Adipocyte (in vitro differentiated cells): Measurements from ENCODE around the gene TMEM132C.
A peak's percentile ranks its signal among the peaks of the same experiment; 100 is the strongest.
"Not testable (repeated sequence)": the region's sequence is repeated elsewhere in the genome, so short reads cannot be mapped to it uniquely, and the experiment has no call there.

Experiments
- DNase-seq: peaks from one replicate; pipeline ENCODE4 v3.0.0-alpha.2; 2015; ENCODE audit warnings: low read depth
- H3K27me3 ChIP-seq: replicated peaks from 2 replicates; pipeline ENCODE4 v1.7.0; 2013; ENCODE audit warnings: mild to moderate bottlenecking, low read length, moderate library complexity; ENCODE audit not compliant: control insufficient read depth, insufficient read depth
- H3K36me3 ChIP-seq: 2 replicates; pipeline ENCODE4 v1.7.0; 2013; ENCODE audit warnings: low read length, mild to moderate bottlenecking, moderate library complexity; ENCODE audit not compliant: control insufficient read depth, insufficient read depth, severe bottlenecking
- H3K4me1 ChIP-seq: 2 replicates; pipeline ENCODE4 v1.7.0; 2013; ENCODE audit warnings: mild to moderate bottlenecking, low read length, moderate library complexity; ENCODE audit not compliant: control insufficient read depth, insufficient read depth
- H3K4me3 ChIP-seq: 2 replicates; pipeline ENCODE4 v1.7.0; 2013; ENCODE audit warnings: mild to moderate bottlenecking, low read length, moderate library complexity
- H3K9ac ChIP-seq: 2 replicates; pipeline ENCODE4 v1.7.0; 2013; ENCODE audit warnings: mild to moderate bottlenecking, low read length, moderate library complexity
- H3K9me3 ChIP-seq: 2 replicates; pipeline ENCODE4 v1.7.0; 2013; ENCODE audit warnings: mild to moderate bottlenecking, low read length, moderate library complexity; ENCODE audit not compliant: control insufficient read depth

Gene TMEM132C

GRCh38 chr12:128600886-128601285 lies 333.9 kb downstream of the TMEM132C start:
- Histone ChIP-seq H3K4me3 (no peak overlapping the region), H3K4me1 (no peaks in the 10 kb centered on the region), H3K36me3 (no peaks in the 10 kb centered on the region), H3K9me3 (no peaks in the 10 kb centered on the region), H3K27me3 (no peaks in the 10 kb centered on the region), H3K9ac (no peak overlapping the region)
- DNase-seq = no peak

- Histone ChIP-seq H3K4me3 (no peak overlapping the region), H3K9me3 (no peaks in the 10 kb centered on the region), H3K4me1 (no peaks in the 10 kb centered on the region), H3K9ac (no peak overlapping the region), H3K27me3 (no peaks in the 10 kb centered on the region), H3K36me3 (no peaks in the 10 kb centered on the region)
- DNase-seq = no peak
Measured at GRCh38 chr12:128603573-128604115, 336.7 kb downstream of the TMEM132C start.

DNA sequence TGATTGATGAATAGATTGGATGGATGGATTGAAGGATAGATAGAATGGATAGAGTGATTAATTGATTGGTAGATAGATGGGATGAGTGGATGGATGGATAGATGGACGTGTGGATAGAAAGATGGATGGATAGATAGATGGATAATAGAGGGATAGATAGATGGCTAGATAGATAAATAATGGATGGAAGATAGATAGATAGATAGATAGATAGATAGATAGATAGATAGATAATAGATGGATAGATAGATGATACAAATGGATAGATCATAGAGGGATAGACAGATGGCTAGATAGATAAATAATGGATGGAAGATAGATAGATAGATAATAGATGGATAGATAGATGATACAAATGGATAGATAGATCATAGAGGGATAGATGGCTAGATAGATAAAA lies 337.2 kb downstream of the TMEM132C start:
- H3K9ac ChIP-seq, H3K4me1 ChIP-seq, H3K4me3 ChIP-seq, DNase-seq, H3K36me3 ChIP-seq, H3K27me3 ChIP-seq, H3K9me3 ChIP-seq: not testable (repeated sequence)

GRCh38 chr12:128606051-128606450 lies 339.1 kb downstream of the TMEM132C start:
- no peaks in the 10 kb centered on the region for H3K27me3 ChIP-seq
- H3K4me3 ChIP-seq = no peak overlapping the region
- H3K9me3 ChIP-seq = no peaks in the 10 kb centered on the region
- DNase-seq = no peak
- no peak overlapping the region for H3K9ac ChIP-seq
- H3K4me1 ChIP-seq = no peaks in the 10 kb centered on the region
- H3K36me3 ChIP-seq = no peaks in the 10 kb centered on the region

GRCh38 chr12:128606538-128606937 lies 339.6 kb downstream of the TMEM132C start:
- H3K4me3 ChIP-seq = no peak overlapping the region
- no peaks in the 10 kb centered on the region for H3K4me1 ChIP-seq
- no peaks in the 10 kb centered on the region for H3K9me3 ChIP-seq
- no peaks in the 10 kb centered on the region for H3K36me3 ChIP-seq
- H3K27me3 ChIP-seq = no peaks in the 10 kb centered on the region
- H3K9ac ChIP-seq = no peak overlapping the region
- no peak for DNase-seq

DNA sequence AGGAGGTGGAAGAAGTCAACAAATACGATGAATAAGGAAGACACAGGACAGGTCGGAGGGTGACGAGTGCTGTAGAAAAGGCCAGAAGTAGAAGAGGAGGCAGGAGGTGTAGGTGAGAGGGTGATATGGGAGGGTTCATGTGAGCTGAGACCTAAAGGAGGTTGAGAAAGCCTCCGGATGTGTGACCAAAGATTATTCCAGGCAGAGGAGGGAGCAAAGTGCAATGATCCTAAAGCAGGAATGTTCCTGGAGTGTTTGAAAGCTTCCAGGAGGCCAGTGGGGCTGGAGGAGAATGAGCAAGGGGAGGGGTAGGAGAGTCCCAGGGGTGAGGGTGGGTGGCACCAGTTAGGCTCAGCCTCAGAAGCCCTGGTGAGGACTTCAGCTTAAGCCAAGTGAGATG lies 340.0 kb downstream of the TMEM132C start:
- Histone ChIP-seq H3K27me3 (no peaks in the 10 kb centered on the region), H3K9me3 (no peaks in the 10 kb centered on the region), H3K9ac (no peak overlapping the region), H3K4me3 (no peak overlapping the region), H3K36me3 (no peaks in the 10 kb centered on the region), H3K4me1 (peaks cover 2% of the 10 kb centered on the region)
- DNase-seq = no peak

DNA sequence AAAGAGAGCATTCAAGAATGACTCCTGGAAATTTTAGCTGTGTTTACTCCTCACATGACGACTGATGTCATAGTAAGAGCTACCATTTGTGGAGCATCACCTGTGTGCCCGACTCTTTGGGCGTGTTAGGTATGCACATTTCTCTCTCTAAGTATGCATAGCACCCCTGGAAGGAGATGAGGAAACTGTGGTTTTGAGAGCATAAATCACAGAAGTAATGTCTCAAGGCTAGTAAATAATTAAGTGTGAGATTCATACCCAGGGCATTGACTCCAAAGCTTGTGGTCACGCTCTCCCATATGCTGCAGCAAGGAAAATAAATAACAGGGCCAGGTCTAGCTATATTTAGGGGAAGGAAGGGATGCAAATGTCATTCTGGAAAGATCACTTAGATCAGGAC lies 340.7 kb downstream of the TMEM132C start:
- H3K36me3 ChIP-seq = no peaks in the 10 kb centered on the region
- no peak overlapping the region for H3K4me3 ChIP-seq
- no peak overlapping the region for H3K9ac ChIP-seq
- no peaks in the 10 kb centered on the region for H3K9me3 ChIP-seq
- no peak for DNase-seq
- no peaks in the 10 kb centered on the region for H3K27me3 ChIP-seq
- H3K4me1 ChIP-seq = peaks cover 7% of the 10 kb centered on the region

GRCh38 chr12:128609861-128610260 lies 342.9 kb downstream of the TMEM132C start:
- H3K36me3 ChIP-seq = no peaks in the 10 kb centered on the region
- no peak for DNase-seq
- H3K9me3 ChIP-seq = no peaks in the 10 kb centered on the region
- H3K4me3 ChIP-seq = no peak overlapping the region
- H3K27me3 ChIP-seq = no peaks in the 10 kb centered on the region
- no peak overlapping the region for H3K9ac ChIP-seq
- peaks cover 7% of the 10 kb centered on the region for H3K4me1 ChIP-seq

DNA sequence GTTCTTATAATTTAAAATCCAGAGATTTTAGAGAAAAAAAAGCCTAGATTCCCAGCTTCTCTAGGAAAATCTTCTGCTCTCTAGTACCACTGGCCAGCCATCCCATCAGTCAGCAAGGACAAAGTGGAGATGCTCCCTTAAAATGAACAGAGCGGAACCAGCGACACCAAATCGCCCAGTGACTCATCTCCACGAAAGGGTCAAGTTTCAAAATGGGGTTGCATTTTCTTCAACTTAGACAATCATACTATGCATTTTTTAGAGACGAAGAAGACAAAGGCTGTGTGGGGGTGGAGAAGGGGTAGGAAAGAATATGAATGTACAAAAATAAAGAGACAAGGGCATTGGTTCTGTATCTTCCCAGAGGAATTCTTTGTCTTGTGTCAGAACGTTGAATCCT lies 344.8 kb downstream of the TMEM132C start:
- Histone ChIP-seq H3K4me1 (peaks cover 7% of the 10 kb centered on the region), H3K27me3 (no peaks in the 10 kb centered on the region), H3K9ac (no peak overlapping the region), H3K4me3 (no peak overlapping the region), H3K36me3 (no peaks in the 10 kb centered on the region), H3K9me3 (no peaks in the 10 kb centered on the region)
- peak; percentile 1 for DNase-seq

DNA sequence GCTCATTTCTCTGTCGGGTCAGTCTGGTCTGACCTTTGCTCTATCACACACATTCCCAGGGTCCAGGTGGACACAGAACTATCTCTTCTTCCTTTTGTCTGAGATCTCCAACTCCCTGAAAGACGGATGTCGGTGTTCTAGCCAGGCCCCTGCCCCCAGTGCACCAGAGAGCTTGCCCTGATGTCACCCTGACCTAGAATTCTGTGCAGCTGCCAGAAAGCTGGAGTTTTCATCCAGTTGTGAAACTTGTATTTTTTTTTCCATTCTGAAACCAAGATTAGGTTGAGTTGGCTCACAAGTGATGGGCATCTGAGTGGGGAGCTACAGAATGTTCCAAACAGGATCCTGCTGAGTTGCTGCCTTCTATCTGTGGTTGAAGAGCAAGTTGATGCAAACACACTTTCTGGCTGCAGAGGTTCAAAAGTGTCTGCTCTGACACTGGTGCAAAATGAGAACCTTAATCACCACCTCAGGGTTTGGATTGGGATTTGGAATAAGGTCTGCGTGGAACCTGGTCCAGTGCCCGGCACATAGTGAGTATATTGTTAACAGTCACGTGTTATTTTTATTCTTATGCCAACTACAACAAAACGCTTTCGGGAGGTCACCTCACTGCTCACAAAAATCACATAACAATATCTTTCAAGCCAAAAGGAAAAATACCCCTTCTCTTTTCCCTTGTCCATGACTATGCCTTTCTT lies 345.3 kb downstream of the TMEM132C start:
- H3K4me1 ChIP-seq = peaks cover 7% of the 10 kb centered on the region
- no peaks in the 10 kb centered on the region for H3K36me3 ChIP-seq
- no peaks in the 10 kb centered on the region for H3K9me3 ChIP-seq
- no peak overlapping the region for H3K4me3 ChIP-seq
- H3K9ac ChIP-seq = no peak overlapping the region
- no peaks in the 10 kb centered on the region for H3K27me3 ChIP-seq
- no peak for DNase-seq

GRCh38 chr12:128613837-128614590 lies 347.0 kb downstream of the TMEM132C start:
- no peaks in the 10 kb centered on the region for H3K27me3 ChIP-seq
- no peak overlapping the region for H3K9ac ChIP-seq
- no peak for DNase-seq
- H3K9me3 ChIP-seq = no peaks in the 10 kb centered on the region
- no peaks in the 10 kb centered on the region for H3K36me3 ChIP-seq
- peaks cover 7% of the 10 kb centered on the region for H3K4me1 ChIP-seq
- no peak overlapping the region for H3K4me3 ChIP-seq
